ENCODE data around the gene VNN1.
"Not testable (repeated sequence)": the region's sequence is repeated elsewhere in the genome, so short reads cannot be mapped to it uniquely, and the experiment has no call there.

The VNN1 gene

DNA sequence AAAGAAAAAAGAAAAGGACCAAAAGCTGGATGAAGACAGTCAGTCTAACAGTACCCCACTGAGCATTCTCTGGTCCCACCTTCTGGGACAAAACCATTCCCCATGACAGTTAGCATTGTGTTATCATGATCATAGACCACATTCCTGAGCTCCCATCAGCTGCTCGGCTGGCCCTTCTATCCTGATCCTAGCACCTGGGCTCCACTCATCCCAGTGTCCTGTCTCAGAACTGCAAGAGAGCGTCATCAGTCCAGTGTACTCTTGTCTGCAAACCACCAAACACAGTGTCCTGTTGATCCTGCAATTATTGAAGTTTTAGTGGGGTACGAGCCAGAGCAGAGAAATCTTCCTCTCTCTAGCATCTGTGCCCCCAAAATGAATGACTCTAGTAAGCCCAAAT is 38.9 kb downstream of the VNN1 start:
- in situ Hi-C loops (cut with MboI; ENCODE audit: low sequenced_read_pairs): no loop called here

DNA sequence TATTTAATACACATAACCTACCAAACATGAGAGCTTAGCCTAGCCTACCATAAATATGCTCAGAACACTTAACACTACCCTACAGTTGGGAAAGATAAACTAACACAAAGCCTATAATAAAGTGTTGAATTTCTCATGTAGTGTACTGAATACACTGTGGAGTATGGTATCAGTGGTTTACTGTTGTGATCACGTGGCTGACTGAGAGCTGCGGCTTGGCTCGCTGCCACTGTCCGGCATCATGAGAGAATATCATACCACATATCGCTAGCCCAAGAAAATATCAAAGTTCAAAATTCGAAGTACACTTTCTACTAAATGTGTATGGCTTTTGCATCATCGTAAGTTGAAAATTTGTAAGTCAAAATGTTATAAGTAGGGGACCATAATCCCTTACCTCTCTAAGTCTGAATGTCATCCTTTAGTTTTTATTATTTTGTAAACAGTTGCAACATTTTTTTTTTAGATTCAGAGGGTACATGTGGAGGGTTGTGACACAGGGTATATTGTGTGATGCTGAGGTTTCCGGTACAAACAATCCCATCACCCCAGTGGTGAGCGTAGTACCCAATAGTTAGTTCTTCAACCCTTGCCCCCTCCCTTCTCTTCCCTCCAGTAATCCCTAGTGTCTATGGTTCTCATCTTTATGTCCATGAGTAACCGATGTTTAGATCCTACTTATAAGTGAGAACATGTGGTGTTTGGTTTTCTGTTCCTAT is 40.3 kb downstream of the VNN1 start:
- in situ Hi-C loops (cut with MboI; ENCODE audit: low sequenced_read_pairs): no loop called here

DNA sequence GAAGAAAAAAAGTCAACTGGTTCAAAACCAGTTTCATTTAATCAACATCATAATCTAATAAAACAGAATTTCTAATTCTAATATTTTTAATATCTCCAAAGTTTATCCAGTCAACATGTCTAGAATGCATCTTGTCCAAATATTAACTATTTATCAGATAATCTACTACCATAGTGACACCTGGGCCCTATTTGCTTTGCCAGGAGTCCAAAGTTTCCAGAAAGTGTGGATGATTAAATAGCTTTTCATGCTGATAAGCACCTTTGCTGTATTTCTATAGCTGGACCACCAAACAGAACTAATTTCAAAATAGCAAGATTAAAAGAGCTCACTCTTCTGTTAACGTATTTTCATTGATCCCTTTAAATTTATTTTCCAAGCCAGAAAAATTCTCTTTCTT is 42.6 kb downstream of the VNN1 start:
- in situ Hi-C loops (cut with MboI; ENCODE audit: low sequenced_read_pairs): no loop called here

DNA sequence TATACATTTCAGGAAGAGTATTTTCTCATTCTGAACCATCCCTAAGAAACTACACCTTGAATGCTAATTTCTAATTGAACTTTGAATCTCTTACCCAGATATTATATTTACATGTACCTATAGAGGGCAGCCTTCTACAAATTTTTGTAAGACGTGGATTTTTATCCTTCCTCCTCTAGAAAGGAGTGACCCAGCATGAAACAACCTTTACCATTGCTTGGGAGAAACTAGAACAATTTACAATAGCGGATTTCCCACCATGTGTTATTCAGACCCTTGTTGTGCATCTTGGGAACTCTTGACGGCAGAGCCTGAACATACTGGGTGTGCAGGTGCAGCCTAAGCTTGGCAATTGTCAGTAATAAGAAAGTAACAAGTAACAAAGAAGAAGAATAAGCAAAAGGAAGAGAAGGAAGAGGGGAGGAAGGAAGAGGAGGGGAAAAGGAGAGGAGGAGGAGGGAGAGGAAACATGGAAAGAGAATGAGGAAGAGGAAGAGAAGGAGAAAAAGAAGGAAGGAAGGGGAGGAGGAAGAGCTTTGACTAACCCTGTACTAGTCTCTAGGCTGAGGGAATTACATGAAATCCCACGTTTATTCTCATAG is 44.1 kb downstream of the VNN1 start:
- in situ Hi-C loops (cut with MboI; ENCODE audit: low sequenced_read_pairs): no loop called here

DNA sequence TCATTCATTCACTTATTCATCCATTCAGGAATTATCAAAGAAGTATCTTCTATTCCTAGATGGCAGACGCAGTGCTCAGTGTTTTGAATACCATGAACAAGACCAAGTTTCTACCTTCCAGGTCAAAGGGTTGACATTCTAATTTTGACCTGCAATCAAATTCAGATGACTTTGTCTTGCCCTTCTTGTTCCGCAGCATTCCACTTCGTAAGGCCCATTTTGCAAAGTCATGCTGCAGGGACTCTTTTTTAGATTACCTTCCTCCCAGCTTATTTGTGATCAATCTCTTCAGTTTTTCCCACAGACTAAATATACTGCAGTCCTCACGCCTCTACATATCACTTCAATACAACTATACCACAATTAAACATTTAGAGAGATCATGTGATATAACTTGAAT is 47.7 kb downstream of the VNN1 start:
- in situ Hi-C loops (cut with MboI; ENCODE audit: low sequenced_read_pairs): no loop called here

DNA sequence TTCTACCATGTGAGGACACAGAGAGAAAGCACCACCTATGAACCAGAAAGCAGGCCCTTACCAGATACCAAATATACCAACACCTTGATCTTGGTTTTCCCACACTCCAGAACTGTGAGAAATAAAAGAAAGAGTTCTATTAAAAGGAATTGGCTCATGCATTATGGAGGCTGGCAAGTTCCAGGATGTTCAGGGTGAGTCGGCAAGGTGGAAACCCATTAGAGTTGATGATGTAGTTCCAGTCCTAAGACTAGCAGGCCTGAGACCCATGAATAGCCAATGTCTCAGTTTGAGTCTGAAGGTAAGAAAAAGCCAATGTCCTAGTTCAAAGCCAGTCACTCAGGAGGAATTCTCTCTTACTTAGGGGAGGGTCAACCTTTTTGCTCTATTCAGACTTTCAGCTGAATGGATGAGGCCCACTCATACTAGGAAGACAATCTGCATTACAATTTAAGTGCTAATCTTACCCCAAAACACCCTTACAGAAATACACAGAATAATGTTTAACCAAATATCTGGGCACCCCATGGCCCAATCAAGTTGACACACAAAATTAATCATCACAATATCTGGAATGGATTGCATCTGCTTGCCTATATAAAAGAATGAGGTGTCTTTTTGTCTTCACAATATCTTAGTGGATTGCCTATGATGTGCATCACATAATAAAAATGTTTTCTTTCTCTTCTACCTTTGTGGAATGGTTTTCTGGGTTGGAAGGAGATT is 49.4 kb downstream of the VNN1 start:
- in situ Hi-C loops (cut with MboI; ENCODE audit: low sequenced_read_pairs): no loop called here

DNA sequence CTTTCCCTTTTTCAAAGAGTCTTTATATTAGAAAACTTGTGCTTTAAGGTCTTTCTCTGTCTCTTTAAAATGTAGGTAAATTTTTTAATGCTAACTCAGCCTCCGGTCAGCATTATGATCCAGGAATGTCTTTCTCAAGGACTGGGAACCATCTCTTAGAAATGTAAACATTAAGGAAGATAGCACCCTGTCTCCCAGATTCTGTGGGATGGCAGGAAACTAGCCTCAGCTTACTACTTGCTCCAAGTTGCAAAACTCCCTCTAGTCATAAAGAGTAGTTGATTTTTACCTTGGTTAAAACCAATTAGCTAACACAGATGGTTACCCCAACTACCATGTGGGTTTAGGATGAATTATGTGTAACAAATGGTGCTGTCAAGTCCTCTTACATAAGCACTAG is 50.2 kb downstream of the VNN1 start:
- in situ Hi-C loops (cut with MboI; ENCODE audit: low sequenced_read_pairs): no loop called here

DNA sequence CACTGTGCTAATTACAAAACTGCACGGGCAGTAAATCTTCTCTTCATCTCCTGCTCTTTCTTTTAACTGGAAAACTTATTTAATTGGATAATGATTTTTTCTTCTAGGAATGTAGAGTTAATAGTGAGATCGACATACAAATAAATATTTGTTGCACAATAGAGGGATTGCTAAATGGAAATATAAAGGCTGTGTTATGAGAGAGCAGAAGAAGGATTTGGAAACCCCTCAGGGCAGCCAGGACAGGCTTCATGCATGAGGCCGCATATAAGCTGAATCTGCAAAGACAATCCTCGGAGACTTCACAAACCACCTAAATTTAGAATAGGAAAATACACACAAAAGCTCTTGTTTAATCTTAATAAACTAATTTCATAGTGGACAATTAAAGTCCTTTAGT is 51.9 kb downstream of the VNN1 start:
- in situ Hi-C loops (cut with MboI; ENCODE audit: low sequenced_read_pairs): no loop called here

DNA sequence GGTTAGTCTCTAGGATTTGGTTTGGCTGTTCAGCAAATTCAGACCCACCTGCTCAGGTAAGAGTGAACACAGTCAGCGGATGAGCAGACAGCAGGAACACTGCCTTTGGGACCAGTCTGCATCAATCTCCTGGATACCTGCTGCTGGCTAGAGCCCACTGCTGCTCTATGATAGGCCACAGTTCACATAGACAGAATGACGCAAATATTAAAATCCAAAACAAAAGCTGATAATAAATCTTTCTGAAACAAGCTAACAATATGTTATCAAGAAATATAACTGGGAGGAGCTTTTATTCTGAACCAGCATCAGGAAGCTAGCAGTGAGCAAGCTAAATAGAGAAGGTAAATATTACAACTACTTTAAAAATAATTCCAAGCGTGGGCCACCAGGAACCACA is 54.8 kb downstream of the VNN1 start, which contains the start of gene TAAR1:
TAAR1 (minus strand) TSS at position 101 of the 400 bp plus-strand sequence. CDS start 13,179 bp downstream, outside the sequence.
- in situ Hi-C loops (cut with MboI; ENCODE audit: low sequenced_read_pairs): no loop called here

DNA sequence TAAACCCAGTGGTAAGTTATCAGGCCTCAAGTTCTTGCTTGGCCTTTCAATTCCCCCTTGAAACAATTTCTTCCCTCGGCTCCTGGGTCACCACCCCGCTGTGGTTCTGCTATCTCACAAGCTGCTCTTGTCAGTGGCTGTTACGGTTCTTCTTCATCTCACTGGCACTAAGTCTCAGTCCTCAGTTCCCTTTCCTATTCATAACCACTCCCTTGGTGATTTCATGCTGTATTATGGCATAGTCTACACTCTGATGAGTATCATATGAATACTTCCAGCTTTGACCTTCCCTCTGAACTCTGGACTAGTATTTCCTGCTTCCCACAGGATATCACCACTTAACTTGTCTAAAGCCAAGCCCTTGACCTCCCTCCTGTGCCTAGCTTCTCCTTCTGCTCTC is 62.8 kb downstream of the VNN1 start:
- in situ Hi-C loops (cut with MboI; ENCODE audit: low sequenced_read_pairs): no loop called here

DNA sequence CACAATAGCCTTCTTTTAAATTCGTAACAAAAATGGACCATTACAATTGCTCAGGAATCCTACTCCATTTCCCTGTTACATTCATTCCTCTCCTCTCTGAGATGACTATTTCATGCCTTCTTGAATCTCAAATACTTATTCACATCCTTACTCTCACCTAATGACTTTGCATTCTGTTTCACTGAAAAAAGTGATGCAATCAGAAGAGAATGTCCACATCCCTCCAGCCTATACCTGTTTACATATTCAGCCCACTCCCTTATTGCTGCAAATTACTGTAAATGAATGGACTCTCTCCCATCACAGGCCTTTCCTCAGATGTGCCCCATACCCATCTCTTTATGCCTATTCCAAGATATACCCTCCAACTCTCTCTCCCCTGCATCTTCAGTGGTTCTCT is 63.4 kb downstream of the VNN1 start:
- in situ Hi-C loops (cut with MboI; ENCODE audit: low sequenced_read_pairs): no loop called here

DNA sequence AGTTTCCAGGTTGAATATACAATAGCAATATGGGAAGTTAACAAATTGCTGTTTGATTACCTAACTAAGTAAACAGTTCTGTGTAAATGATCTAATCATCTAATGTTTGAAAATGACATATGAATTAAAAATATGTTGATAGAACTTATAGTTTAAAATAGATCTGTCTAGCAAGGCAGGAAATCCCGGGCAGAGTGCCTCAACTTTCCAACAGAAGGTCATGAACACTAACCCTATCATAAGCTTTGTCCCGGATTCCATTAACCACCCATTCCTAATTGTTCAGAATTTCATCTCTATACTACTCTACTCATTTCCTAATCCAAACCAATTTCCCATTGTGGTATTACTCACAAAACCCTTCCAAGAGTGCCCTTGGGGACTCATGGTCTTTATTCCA is 65.0 kb downstream of the VNN1 start:
- in situ Hi-C loops (cut with MboI; ENCODE audit: low sequenced_read_pairs): no loop called here

DNA sequence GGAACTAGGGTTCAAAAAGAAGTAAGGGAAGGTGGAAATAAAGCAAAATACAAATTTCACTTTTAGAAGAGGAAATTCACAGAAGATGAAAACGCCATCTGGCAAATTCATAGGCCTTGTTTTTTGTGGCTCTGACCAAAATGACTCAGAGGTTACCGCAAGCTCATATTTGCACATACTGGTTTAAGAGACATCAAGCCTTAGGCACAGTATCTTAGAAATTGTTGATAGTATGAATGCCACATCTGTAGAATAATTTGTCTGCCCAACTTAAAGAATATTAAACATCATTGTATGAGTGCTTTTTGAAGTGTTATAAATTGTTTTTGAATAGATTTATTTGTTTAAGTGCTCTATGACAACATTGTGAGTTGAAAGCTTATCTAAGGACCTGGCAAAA is 65.5 kb downstream of the VNN1 start:
- in situ Hi-C loops (cut with MboI; ENCODE audit: low sequenced_read_pairs): no loop called here

DNA sequence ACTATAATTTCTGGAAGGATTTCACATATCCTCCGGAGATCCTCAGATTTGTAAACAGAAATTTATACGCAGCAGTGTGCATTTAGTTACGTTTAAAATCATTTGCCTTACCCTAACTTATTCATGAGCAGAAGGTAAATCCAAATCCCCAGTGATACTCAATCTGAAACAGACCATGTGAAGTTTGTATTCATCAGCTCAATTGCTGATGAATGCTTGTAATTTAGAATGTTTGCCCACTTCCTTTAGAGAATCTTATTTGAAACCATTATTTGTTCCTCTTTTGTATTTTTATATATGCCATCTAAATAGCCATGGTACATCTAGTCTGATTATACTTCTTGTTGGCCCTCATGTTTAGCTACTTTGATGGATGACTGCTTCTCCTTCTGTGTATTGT is 70.3 kb downstream of the VNN1 start:
- in situ Hi-C loops (cut with MboI; ENCODE audit: low sequenced_read_pairs): no loop called here

DNA sequence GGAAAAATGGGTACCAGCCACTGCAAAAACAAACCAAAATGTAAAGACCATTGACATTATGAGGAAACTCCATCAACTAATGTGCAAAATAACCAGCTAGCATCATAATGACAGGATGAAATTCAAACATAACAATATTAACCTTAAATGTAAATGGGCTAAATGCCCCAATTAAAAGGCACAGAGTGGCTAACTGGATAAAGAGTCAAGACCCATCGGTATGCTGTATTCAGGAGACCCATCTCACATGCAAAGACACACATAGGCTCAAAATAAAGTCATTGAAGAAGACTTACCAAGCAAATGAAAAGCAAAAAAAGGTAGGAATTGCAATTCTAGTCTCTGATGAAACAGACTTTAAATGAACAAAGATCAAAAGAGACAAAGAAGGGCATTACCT is 76.7 kb downstream of the VNN1 start:
- in situ Hi-C loops (cut with MboI; ENCODE audit: low sequenced_read_pairs): not testable (repeated sequence)

DNA sequence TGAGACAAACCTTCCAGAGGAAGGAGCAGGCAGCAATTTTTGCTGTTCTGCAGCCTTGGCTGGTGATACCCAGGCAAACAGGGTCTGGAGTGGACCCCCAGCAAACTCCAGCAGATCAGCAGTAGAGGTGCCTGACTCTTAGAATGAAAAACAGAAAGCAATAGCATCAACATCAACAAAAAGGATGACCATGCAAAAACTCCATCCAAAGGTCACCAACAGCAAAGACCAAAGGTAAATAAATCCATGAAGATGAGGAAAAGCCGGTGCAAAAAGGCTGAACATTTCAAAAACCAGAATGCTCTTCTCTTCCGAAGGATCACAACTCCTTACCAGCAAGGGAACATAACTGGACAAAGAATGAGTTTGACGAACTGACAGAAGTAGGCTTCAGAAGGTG is 77.9 kb downstream of the VNN1 start:
- in situ Hi-C loops (cut with MboI; ENCODE audit: low sequenced_read_pairs): not testable (repeated sequence)

DNA sequence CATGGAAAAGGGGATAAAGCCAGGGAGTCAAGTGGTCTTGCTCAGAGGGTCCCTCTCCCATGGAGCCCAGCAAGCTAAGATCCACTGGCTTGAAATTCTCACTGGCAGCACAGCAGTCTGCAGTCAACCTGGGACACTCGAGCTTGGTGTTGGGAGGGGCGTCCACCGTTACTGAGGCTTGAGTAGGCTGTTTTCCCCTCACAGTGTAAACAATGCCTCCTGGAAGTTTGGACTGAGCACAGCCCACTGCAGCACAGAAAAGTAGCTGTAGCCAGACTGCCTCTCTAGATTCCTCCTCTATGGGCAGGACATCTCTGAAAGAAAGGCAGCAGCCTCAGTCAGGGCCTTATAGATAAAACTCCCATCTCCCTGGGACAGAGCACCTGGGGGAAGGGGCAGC is 78.6 kb downstream of the VNN1 start:
- in situ Hi-C loops (cut with MboI; ENCODE audit: low sequenced_read_pairs): not testable (repeated sequence)

DNA sequence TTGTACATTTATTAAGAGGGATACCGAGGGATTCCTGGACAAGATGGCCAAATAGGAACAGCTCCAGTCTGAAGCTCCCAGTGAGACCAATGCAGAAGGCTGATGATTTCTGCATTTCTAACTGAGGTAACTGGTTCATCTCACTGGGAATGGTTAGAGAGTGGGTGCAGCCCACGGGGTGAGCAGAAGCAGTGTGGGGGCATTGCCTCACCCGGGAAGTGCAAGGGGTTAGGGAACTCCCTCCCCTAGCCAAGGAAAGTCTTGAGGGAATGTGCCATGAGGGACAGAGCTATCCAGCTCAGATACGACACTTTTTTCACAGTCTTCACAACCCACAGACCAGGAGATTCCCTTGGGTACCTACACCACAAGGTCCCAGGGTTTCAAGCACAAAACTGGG is 79.1 kb downstream of the VNN1 start:
- in situ Hi-C loops (cut with MboI; ENCODE audit: low sequenced_read_pairs): no loop called here

DNA sequence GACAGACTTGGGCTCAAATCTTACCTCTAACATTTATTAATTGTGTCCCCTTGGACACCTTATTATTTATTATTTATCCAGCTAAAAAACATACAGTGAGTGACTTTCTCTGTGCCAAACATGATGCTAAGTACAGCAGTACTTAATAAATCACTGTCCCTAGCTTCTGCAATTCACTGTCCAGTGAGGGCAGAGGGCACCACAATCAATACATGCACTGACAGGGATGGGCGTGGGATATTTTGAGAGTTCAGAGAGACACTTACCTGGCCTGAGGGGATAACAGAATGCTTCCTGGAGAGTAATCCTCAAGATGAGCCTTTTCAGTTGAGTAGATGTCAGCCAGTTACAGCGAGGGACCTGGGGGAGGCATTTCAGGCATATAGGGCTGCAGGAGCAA is 80.5 kb downstream of the VNN1 start:
- in situ Hi-C loops (cut with MboI; ENCODE audit: low sequenced_read_pairs): no loop called here

Measured in hTERT RPE-1 (cell line).